CD14-positive monocyte (primary cell): Measurements from ENCODE around the gene DUSP11. TPM values are rescaled to one million over a fixed set of nuclear protein-coding genes. Genes with fewer than 3 reads are reported as not detected.

Source experiments
- DNase-seq, 3 donors: peaks; one replicate each; pipeline ENCODE4 v3.0.0-alpha.2; 2011 to 2022
- H2AFZ ChIP-seq: 2 replicates; pipeline ENCODE4 v1.6.0; 2012; ENCODE audit warnings: mild to moderate bottlenecking, low read depth, low read length, inconsistent platforms; ENCODE audit not compliant: insufficient read depth, poor library complexity, severe bottlenecking
- H3K27ac ChIP-seq, 2 donors: 1 replicate in 1 of 2; 2 replicates in 1 of 2; pipeline ENCODE4 v1.5.1; 2012 to 2013; ENCODE audit warnings: low read length in 2 of 2, control low read depth in 1 of 2, inconsistent platforms in 1 of 2, low read depth in 1 of 2, mild to moderate bottlenecking in 1 of 2
- H3K27me3 ChIP-seq, 2 donors: one replicate each; pipeline versions ENCODE4 v1.6.0 to v1.6.1; 2011 to 2013; ENCODE audit warnings: low read length in 2 of 2; ENCODE audit not compliant: control insufficient read depth in 2 of 2, insufficient read depth in 2 of 2
- H3K36me3 ChIP-seq, 2 donors: replicated peaks in 1 of 2; 1 replicate in 1 of 2; 2 replicates in 1 of 2; pipeline versions ENCODE4 v1.5.1 to v1.6.1; 2012 to 2013; ENCODE audit warnings: low read length in 2 of 2, control low read depth in 1 of 2, inconsistent platforms in 1 of 2, mild to moderate bottlenecking in 1 of 2; ENCODE audit not compliant: insufficient read depth in 2 of 2, control insufficient read depth in 1 of 2
- H3K4me1 ChIP-seq, 2 donors: 1 replicate in 1 of 2; 2 replicates in 1 of 2; pipeline versions ENCODE4 v1.5.1 to v1.6.1; 2012 to 2013; ENCODE audit warnings: low read length in 2 of 2, control low read depth in 1 of 2, inconsistent platforms in 1 of 2, mild to moderate bottlenecking in 1 of 2, moderate library complexity in 1 of 2; ENCODE audit not compliant: insufficient read depth in 2 of 2, control insufficient read depth in 1 of 2
- H3K4me2 ChIP-seq: replicated peaks from 2 replicates; pipeline ENCODE3; 2012; ENCODE audit warnings: low read length, moderate library complexity, mild to moderate bottlenecking; ENCODE audit not compliant: poor library complexity, severe bottlenecking; ENCODE audit errors: extremely low read depth
- H3K4me3 ChIP-seq, 3 experiments: fragments of 200-600 bp in 1 of 3; sonication (generic) in 1 of 3; replicated peaks in 1 of 3; 1 replicate in 2 of 3; 2 replicates in 1 of 3; pipeline ENCODE4 v1.5.1; 2011 to 2013; ENCODE audit warnings: low read length in 3 of 3, mild to moderate bottlenecking in 3 of 3, control low read depth in 2 of 3, low read depth in 2 of 3, inconsistent platforms in 1 of 3, moderate library complexity in 1 of 3
- H3K79me2 ChIP-seq: 2 replicates; pipeline ENCODE4 v1.6.0; 2012; ENCODE audit warnings: mild to moderate bottlenecking, control low read depth, inconsistent platforms, low read length, moderate library complexity; ENCODE audit not compliant: insufficient read depth
- H3K9ac ChIP-seq: 2 replicates; pipeline ENCODE4 v1.6.0; 2017; ENCODE audit warnings: low read length, mild to moderate bottlenecking; ENCODE audit not compliant: insufficient read depth, poor library complexity, severe bottlenecking
- H3K9me3 ChIP-seq, 2 donors: replicated peaks in 1 of 2; 1 replicate in 1 of 2; 2 replicates in 1 of 2; pipeline versions ENCODE4 v1.5.1 to v1.6.1; 2012 to 2013; ENCODE audit warnings: low read length in 2 of 2, control low read depth in 1 of 2; ENCODE audit not compliant: control insufficient read depth in 1 of 2, insufficient read depth in 1 of 2
- H4K20me1 ChIP-seq: 2 replicates; pipeline ENCODE4 v1.6.0; 2012; ENCODE audit warnings: mild to moderate bottlenecking, low read length, control low read depth, moderate library complexity; ENCODE audit not compliant: insufficient read depth
- H3K27ac Mint-ChIP-seq, 7 donors: one replicate each; pipeline ENCODE4 v1.8.0; 2020; ENCODE audit warnings: mild to moderate bottlenecking in 7 of 7, mixed read lengths in 7 of 7, moderate library complexity in 6 of 7, inconsistent platforms in 2 of 7
- H3K27me3 Mint-ChIP-seq, 3 donors: one replicate each; pipeline ENCODE4 v1.8.0; 2021 to 2022; ENCODE audit warnings: low read depth in 3 of 3, mild to moderate bottlenecking in 3 of 3, mixed read lengths in 3 of 3, moderate library complexity in 3 of 3, inconsistent platforms in 1 of 3
- H3K36me3 Mint-ChIP-seq, 2 donors: one replicate each; pipeline ENCODE4 v1.8.0; 2020; ENCODE audit warnings: mixed read lengths in 2 of 2, inconsistent platforms in 1 of 2, mild to moderate bottlenecking in 1 of 2
- H3K4me1 Mint-ChIP-seq: one replicate; pipeline ENCODE4 v1.8.0; 2020; ENCODE audit warnings: mild to moderate bottlenecking, mixed read lengths
- H3K4me3 Mint-ChIP-seq, 2 donors: one replicate each; pipeline ENCODE4 v1.8.0; 2020; ENCODE audit warnings: mild to moderate bottlenecking in 2 of 2, mixed read lengths in 2 of 2, moderate library complexity in 1 of 2
- H3K9me3 Mint-ChIP-seq, 7 donors: one replicate each; pipeline ENCODE4 v1.8.0; 2020 to 2022; ENCODE audit warnings: mixed read lengths in 7 of 7, mild to moderate bottlenecking in 6 of 7, moderate library complexity in 6 of 7, inconsistent platforms in 2 of 7
- CTCF ChIP-seq: fragments of 200-600 bp; IDR thresholded peaks from one replicate; pipeline ENCODE4 v1.8.0; 2022; ENCODE audit warnings: antibody characterized with exemption, mild to moderate bottlenecking
- WGBS: methylation state at CpG from one replicate; pipeline ENCODE4 v1.1.5; 2013; ENCODE audit warnings: missing lambda C conversion rate; ENCODE audit not compliant: insufficient coverage; 5-methylcytosine and 5-hydroxymethylcytosine counted together
- intact Hi-C, 2 donors: fragments of 100-400 bp; cut with micrococcal nuclease; formaldehyde crosslinking; loops; one replicate each; pipeline versions ENCODE4 v1.15.0 to v1.15.1; 2023
- polyA plus RNA-seq, 3 donors: library from polyadenylated mRNA; depleted of rRNA in 1 of 3; unstranded in 2 of 3; stranded (reverse) in 1 of 3; fragments of 300-500 nt in 2 of 3; fragments of >200 nt in 1 of 3; fragmentation: Illumina TruSeq in 2 of 3; gene quantifications; 1 replicate in 2 of 3; 2 replicates in 1 of 3; pipeline ENCODE4 v1.2.3, GENCODE V29; 2012 to 2021

DUSP11 gene
- polyA plus RNA-seq, 3 donors: 9.9 to 25.7 (median 23.1) TPM

DNA sequence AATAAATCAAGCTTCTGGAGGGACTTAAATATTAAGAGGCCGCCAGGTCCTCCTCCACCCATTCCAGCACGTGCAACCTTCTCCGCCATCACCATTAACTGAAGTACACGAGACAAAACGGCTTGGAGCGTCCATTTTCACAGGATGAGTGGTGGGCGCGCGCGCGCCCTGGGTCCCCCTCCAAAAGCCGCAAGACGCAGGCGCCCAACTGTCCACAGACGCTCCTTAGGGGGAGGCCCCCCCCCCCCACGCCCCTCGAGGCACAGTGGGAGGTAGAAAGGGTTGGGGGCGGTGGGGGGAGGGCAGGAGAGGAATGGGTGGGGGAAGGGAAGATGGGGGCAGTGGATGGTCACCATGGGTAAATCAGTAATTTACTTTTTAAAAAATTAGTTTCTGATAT, 38.4 kb upstream of the DUSP11 start:
- no peaks in the 10 kb centered on the region for H3K4me1 ChIP-seq
- Mint-ChIP-seq H3K27ac (no peak overlapping the region), H3K9me3 (no peaks in the 10 kb centered on the region), H3K4me3 (no peak overlapping the region), H3K36me3 (no peaks in the 10 kb centered on the region), H3K27me3 (peaks cover 4 to 7% (median 5%) of the 10 kb centered on the region in 3 donors), H3K4me1 (no peaks in the 10 kb centered on the region)
- H3K36me3 ChIP-seq: no peaks in the 10 kb centered on the region
- intact Hi-C loops: no loop called here
- H4K20me1 ChIP-seq: no peaks in the 10 kb centered on the region
- H3K4me3 ChIP-seq: no peak overlapping the region
- no peak overlapping the region for H3K27ac ChIP-seq
- DNase-seq: no peak
- no peak overlapping the region for H3K4me2 ChIP-seq
- H3K79me2 ChIP-seq: no peaks in the 10 kb centered on the region
- no peak overlapping the region for H2AFZ ChIP-seq
- H3K9me3 ChIP-seq: no peaks in the 10 kb centered on the region
- no peaks in the 10 kb centered on the region for H3K27me3 ChIP-seq
- TF ChIP-seq CTCF: no peak
- H3K9ac ChIP-seq: no peak overlapping the region
- WGBS: 100% methylated on average over 9 of the region's 18 CpGs

- peaks cover 0 to 5% (median 1%) of the 10 kb centered on the region in 3 donors for H3K27me3 Mint-ChIP-seq
- Histone ChIP-seq H3K9ac (no peak overlapping the region), H3K27me3 (no peaks in the 10 kb centered on the region), H3K4me2 (no peak overlapping the region), H3K9me3 (no peaks in the 10 kb centered on the region), H3K36me3 (no peaks in the 10 kb centered on the region), H2AFZ (no peak overlapping the region), H3K27ac (no peak overlapping the region), H3K4me1 (no peaks in the 10 kb centered on the region), H4K20me1 (no peaks in the 10 kb centered on the region), H3K4me3 (no peak overlapping the region), H3K79me2 (no peaks in the 10 kb centered on the region)
- TF ChIP-seq CTCF: no peak
- intact Hi-C loops: no loop called here
- no peaks in the 10 kb centered on the region for H3K4me1 Mint-ChIP-seq
- H3K27ac Mint-ChIP-seq: no peak overlapping the region
- DNase-seq: no peak
- no peak overlapping the region for H3K4me3 Mint-ChIP-seq
- no peaks in the 10 kb centered on the region for H3K9me3 Mint-ChIP-seq
- no peaks in the 10 kb centered on the region for H3K36me3 Mint-ChIP-seq
These were observed 32.7 kb upstream of the DUSP11 start for GRCh38 chr2:73812635-73813034.
